Skeletal muscle cell (primary cell): Measurements from ENCODE around the gene OSBPL6.
"Not testable (repeated sequence)": the region's sequence is repeated elsewhere in the genome, so short reads cannot be mapped to it uniquely, and the experiment has no call there.

ENCODE experiments used
- DNase-seq: peaks from one replicate; pipeline ENCODE4 v3.0.0-alpha.2; 2010; ENCODE audit warnings: low read depth
- H3K4me3 ChIP-seq: 2 replicates; pipeline ENCODE4 v1.5.1; 2011; ENCODE audit warnings: low read depth, mild to moderate bottlenecking, control low read depth, low read length, moderate library complexity

The OSBPL6 gene

DNA sequence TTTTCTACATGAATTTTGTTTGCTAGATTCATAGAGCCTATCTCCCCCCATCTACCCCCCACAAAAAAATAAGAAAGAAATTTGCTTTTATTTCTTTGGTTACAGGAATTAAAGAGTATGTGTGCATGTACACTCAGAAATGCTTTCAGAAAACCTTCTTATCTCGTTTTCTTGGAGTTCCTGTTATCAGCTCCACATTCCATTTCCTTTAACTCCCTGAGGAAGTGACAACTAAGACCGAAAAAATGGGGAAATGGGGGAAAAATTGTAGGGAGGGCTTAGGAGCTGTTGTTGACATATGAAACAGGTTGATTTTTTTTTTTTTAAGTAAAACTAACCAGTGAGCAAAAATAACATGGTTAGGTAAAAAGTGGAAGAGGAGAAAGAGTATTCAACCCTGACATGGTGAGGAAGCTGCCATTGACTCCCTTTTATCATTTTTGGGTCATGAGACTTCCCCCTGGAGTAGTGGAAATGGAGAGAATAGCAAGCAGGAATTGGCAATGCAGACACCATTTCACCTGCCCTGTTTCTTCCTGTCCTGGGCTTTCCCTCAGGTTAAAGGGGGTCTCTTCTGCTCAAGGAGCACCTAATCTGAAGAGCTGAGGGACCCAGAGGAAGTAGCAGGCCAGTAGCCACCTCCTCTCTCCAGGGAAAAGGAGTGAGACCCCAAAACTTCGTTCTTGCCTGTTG is 93.5 kb downstream of the OSBPL6 start:
- no peak overlapping the region for H3K4me3 ChIP-seq
- DNase-seq: no peak

DNA sequence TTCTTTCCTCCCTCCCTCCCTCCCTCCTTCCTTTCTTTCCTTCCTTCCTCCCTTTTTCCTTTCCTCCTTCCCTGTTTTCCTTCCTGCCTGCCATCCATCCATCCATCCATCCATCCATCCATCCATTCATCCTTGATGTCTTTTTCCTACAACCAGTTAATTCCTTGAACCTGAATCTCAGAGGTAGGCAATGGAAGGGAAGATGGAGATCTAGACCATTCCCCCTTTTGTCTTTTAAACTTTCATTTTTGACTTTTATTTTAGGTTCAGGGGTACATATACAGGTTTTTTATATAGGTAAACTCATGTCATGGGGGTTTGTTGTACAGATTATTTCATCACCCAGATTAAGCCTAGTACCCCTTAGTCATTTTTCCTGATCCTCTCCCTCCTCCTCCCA is 97.4 kb downstream of the OSBPL6 start:
- no peak for DNase-seq
- H3K4me3 ChIP-seq: no peak overlapping the region

DNA sequence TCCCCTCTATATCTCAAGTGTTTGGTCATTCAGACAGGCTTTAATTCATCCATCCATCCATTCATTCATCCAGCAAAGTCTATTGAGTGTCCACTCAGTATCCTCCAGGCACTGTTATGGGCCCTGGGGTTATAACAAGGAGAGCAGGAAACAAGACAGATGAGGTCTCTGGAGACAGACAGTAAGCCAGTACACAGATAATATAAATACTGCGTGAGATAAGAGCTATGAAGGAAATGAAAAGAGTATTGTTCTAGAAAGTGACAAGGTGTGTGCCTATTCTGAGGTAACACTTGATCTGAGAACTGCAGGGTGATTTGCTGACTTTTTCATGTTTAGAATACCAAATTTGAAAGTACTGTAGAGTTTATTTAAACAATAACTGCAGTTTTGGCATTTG is 98.3 kb downstream of the OSBPL6 start:
- no peak for DNase-seq
- H3K4me3 ChIP-seq: no peak overlapping the region

DNA sequence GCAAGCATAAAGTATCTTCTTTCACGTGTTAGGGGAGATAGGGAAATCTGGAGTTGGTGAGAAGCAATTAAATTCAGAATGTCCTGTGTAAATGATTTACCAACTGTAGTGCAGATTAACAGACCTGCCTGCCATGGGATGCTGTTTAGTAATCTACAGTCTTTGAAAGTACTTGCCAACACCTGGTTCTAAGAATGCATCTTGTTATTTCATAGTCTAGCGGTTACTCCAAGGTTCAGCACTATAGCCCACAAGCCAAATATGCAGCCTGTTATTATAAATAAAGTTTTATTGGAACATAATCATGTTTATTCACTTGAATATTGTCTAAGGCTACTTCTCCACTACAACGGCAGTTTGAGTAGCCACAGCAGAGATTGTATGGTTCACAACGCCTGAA is 100.8 kb downstream of the OSBPL6 start:
- no peak for DNase-seq

DNA sequence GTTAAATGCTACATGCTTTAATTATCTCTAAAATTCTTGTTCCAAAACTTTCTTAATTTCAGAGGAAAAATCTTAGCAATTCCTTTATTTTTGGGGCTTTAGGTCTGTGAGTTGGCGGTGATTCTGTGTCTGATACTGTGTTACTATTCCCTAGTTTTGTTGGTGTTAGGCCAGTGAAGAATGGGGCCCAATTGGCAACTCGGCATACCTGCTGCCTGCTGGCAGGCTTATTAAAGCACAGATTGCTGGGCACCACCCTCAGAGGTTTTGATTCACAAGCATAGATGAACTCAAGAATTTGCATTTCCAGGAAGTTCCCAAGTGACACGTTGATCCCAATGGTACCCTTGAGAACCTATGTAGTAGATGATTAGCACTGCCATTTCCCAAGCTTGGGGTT is 101.6 kb downstream of the OSBPL6 start:
- no peak for DNase-seq
- no peak overlapping the region for H3K4me3 ChIP-seq

More for the DNA sequence above, 100.8 kb downstream of the OSBPL6 start:
- H3K4me3 ChIP-seq: no peak overlapping the region

DNA sequence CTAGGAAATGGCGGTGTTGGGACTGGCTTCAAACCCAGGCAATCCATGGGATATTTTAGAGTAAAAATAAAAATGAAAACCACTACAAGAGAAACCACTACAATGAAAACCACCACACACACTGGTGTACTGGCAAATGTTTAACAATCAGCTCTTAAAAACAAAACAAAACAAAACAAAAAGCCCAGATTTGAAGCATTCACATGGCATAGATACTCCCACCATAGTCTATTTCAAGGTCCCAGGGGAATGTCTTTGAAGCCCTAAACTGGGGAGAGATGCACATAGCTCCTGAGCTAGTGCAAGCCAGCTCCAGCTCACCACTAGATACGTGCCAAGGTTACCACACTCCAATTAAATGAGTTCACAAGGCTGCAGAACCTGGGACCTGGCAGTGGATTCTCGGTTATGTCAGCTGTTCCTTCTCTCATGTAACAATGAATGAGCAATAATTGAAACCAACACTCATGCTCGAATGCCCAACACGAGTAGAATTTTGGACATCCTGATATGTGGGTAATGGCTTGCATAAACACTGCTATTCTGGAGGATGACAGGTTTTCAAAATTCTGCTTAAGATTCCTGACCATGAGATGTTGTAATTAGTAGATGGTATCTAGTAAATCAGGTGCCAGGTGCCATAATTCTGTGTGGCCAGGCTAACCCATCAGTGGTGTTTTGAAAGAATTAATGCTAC is 102.2 kb downstream of the OSBPL6 start:
- no peak for DNase-seq

DNA sequence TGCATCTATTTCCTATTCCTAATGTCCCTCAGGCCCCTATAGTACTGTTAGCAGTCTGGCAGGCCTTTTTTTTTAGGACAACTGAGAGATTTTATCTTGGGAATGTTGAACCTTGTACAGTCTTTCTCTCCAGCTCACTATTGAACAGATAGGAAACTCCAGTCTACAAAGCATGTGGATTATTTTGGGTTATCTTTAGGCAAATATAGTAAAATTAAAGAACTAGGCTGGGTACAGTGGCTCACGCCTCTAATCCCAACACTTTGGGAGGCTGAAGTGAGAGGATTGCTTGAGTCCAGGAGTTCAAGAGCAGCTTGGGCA is 102.7 kb downstream of the OSBPL6 start:
- no peak for DNase-seq
- no peak overlapping the region for H3K4me3 ChIP-seq

More for the DNA sequence above, 102.2 kb downstream of the OSBPL6 start:
- no peak overlapping the region for H3K4me3 ChIP-seq

DNA sequence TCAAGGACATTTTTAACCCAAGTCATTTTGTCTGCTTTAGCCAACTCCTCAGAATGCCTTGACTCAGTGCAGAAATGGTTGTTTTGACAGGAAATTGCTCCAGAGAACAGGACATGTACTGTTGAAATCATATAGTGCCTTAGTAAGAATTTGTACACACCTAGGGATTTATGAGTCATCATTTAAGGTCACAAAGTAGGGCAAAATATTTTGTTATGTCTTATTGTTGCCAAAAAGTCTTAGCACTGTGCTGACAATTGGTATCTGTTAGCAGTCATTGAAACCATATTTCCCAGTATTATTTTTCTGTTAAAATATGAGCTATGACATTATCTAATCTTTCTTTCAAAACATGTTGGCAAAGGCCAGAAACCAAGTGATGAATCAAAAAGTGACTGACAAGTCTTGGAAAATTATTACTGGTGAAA is 104.5 kb downstream of the OSBPL6 start:
- DNase-seq: peak; percentile 75
- H3K4me3 ChIP-seq: no peak overlapping the region

DNA sequence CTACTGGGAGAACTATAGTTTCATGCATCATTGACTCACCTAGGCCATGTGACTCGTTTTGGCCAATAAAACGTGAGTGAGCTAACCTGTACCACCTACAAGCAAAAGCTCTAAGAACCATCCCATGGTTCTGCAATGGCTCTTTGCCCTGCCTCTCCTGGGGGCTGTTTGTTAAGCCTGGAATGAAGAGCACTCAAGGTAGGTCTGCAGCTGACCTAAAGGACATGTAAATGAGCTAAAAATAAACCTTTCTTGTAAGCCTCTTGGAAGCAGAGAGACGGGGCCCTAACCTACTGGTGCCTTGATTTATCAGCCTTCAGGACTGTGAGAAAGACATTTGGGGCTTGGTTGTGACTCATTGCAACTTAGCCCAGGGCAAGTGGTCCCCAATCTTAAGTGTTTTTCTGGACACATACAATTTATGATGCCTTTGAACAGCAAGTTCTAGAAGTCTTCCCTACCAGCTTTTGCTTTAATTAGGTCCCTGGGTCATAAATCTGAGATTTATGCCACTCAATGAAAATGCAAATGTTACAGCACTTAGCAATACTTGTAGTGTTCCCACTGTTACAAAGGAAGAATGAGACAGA is 107.4 kb downstream of the OSBPL6 start:
- H3K4me3 ChIP-seq: no peak overlapping the region
- no peak for DNase-seq

DNA sequence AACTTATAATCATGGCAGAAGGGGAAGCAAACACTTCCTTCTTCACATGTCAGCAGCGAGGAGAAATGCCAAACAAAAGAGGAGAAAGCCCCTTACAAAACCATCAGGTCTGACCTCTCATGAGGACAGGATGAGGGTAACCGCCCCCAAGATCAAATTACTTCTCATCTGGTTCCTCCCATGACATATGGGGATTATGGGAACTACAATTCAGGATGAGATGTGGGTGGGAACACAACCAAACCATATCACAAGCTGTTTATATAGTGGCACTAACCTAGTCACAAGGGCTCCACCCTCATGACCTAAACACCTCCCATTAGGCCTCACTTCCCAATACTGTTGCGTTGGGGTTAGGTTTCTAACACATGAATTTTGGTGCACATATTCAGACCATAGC is 110.0 kb downstream of the OSBPL6 start:
- no peak for DNase-seq
- H3K4me3 ChIP-seq: no peak overlapping the region

DNA sequence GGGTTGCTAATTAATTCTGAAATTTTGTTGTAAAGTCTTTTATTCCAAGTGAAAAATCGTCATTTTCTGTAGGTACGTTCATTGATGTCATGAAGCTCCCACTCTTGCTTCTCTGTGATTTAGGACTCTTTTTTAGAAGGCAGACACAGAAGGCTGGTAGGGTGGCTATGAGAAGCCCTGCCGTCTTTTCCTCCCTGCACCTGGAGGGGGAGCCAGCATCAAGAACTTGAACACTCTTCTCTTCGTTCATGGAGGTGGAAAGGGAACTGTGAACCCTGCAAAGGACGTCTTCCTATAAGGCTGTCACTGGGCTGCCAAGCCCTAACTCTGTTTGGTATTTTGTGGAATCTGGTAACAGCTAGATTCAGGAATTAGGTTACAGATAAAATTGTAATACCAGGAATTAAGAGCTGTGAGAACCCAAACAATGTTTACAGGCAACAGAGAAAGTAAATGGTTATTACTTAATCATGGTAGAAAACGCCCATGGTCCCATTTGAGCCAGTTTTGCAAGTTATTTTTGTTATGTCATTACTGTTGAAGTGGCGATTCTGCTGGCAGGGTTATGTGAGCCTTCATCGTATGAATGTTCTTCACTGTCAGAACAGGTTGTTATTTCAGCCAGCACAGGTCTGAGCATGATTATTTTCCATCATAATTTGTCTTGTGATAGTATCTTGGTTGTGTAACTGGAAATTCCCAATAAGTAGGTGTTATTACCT is 112.2 kb downstream of the OSBPL6 start:
- no peak overlapping the region for H3K4me3 ChIP-seq
- no peak for DNase-seq

DNA sequence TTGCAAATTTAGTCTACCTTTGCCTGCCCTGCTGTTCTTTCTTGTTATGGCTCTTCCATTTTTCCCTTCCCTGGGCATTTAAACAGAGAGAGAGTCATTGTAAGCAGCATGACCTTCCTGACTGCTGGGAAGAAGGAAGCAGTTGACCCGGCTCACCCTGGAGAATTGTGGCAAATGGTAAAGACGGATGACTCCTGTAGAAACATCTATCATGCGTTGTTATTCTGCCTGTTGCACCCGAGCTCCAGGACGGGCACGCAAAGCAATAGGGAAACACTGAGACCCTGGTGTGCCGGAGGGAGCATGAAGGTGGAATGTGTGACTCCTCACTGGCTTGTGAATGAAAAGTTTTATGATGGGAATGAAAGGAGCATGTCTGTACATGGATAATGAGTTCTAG is 113.3 kb downstream of the OSBPL6 start:
- H3K4me3 ChIP-seq: no peak overlapping the region
- no peak for DNase-seq

DNA sequence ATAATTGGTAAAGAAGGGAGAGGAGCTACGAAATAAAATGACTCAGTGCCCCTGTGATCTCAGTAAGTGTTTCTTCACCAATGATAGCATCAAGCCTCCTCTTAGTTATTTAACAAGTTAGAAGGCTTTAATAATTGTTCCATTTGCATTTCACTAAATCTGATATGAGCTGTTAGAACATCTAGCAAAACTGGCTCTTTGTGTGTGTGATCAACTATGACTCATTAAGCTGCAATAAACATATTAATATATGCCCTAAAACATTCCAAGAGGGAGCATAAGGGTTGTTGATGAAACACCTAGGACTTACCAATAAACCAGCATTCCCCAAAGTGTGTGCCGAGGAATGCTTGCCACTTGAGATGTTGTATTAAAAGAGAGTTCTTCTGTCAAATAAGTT is 115.2 kb downstream of the OSBPL6 start:
- H3K4me3 ChIP-seq: no peak overlapping the region
- no peak for DNase-seq

DNA sequence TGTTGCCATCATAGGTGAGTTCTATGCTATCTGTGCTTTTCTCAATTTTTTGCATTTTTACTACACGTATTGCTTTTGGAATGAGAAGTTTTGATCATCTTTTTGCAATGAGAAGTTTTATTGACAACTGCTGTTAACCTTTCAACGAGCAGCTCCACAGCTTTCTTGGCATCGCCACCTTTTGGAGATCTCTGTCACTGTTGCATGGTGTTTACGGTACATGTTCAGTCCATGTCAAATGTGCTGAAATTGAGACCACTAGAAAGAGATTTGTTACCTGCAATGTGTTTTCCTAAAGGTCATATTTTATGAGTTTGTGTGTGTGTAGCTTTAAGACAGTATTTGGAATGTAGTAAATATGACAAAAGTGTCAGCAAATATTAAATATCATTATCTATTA is 120.8 kb downstream of the OSBPL6 start:
- DNase-seq: no peak

DNA sequence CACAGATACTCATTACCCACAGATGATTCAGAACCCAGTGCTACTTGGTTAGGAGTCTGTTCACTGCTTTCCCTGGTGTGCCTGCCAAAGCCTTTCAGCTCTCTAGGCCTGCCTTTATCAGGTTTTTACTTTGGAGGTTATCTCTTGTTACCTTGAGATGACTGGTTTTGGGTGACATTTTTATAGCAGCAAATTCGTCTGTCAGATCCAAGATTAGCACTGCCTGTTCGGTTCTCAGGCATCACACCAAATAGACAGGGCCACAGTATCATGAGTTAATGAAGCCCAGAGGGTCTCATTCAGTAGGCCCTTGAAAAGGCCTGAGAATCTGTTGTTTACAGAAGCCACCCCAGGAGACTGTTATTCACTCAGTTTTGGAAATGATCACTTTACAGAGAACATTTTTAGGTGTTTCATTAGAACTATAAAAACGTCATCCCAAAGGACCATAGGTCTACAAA is 121.2 kb downstream of the OSBPL6 start:
- no peak overlapping the region for H3K4me3 ChIP-seq
- no peak for DNase-seq

More for the DNA sequence above, 120.8 kb downstream of the OSBPL6 start:
- H3K4me3 ChIP-seq: no peak overlapping the region

DNA sequence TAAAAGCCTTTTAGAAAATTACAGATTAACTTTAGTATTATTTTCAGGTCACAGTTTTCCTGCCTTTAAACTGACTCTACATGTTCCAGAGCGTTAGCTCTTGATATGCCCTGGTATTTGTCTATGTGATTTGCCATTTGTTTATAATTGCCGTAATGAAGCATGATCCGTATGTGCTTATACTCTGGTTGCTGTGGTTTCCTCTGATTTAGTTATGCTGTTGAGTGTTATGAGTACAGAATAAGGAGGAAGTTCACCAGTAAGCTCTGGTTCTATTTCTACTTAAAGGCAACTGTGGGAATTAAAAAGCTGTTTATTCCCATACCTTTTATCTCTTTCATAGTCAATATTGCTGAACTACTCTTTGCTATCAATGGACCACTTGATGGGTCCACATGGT is 123.5 kb downstream of the OSBPL6 start:
- no peak for DNase-seq
- no peak overlapping the region for H3K4me3 ChIP-seq

DNA sequence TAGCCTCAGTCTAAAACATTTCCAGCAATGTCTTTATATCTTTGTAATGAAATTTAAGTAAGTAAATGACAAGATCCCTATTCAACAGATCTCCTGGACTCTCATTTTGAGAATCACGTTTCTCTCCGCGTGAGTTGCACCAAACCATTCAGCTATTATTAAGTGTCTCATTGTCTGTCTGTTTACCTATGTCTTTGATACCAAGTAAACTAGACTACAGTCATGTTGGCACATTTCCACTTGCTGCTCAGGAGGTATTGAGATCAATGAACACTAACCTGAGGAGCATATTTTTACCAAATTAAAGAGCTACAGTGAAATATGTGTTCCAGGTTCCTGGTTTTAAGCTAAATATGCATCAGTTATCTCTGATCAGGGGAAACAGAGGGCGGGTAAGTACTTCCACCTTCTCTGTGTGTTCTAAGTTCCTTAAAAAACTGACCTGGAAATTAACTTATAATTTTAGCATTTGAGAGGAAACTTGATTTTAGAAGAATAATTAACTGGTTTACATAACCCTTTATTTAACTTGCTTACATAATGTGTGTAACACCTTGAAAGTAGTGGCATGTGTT is 125.8 kb downstream of the OSBPL6 start:
- no peak for DNase-seq
- no peak overlapping the region for H3K4me3 ChIP-seq

DNA sequence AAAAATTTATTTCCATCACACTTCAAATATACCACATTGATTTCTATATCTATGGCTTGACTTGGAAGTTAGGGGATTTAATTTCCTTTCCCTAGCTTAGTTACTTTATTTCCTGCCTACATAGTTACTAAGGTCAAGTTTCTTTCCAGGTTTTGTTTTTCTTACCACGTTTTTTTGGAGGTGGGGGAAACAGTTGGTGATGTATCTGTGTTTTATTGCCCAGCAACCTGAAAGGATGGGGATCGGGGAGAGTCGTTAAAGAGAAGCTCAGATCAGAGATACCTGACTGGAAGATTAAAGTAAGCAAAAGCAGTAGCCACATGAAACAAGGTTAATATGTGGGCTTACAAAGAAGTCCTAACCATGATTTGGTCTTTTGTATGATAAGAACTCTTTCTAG is 127.8 kb downstream of the OSBPL6 start:
- no peak for DNase-seq
- no peak overlapping the region for H3K4me3 ChIP-seq

DNA sequence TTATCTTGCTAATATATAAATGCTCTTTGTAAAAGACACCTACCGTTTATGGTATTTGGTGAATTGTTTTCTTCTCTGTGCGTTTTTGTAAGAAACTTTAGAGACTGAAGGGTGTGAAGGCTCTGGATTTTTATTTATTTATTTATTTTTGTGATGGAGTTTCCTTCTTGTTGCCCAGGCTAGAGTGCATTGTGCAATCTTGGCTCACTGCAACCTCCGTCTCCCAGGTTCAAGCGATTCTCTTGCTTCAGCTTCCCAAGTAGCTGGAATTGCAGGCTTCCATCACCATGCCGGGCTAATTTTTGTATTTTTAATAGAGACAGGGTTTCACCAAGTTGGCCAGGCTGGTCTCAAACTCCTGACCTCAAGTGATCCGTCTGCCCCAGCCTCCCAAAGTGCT is 129.0 kb downstream of the OSBPL6 start:
- H3K4me3 ChIP-seq, DNase-seq: not testable (repeated sequence)

DNA sequence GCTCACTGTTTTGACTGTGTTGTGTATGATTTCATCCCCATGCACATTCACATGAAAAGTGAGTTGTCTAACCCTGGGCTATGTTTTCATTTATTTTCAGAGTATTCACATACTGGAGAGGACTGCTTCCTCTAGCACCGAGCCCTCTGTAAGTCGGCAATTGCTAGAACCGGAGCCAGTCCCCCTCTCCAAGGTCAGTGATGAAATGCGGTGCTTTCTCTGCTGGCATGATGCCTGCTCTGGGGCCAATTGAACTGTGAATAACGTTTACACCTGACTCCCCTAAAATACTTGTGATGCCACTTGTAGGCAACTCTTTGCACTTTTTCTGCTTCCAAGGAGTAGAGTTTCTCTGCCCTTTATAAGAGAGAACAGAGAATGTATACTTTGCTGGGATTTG is 129.8 kb downstream of the OSBPL6 start:
- no peak overlapping the region for H3K4me3 ChIP-seq
- DNase-seq: no peak
